C1 segment of cervical spinal cord (tissue), 14 donors: Measurements from ENCODE around the gene DNAH6.
"Not testable (repeated sequence)": the region's sequence is repeated elsewhere in the genome, so short reads cannot be mapped to it uniquely, and the experiment has no call there.

Experiments
- DNase-seq, 14 donors: peaks; one replicate each; lab custom pipeline; 2025; lab: John Stamatoyannopoulos, UW

DNAH6 gene, protein sequence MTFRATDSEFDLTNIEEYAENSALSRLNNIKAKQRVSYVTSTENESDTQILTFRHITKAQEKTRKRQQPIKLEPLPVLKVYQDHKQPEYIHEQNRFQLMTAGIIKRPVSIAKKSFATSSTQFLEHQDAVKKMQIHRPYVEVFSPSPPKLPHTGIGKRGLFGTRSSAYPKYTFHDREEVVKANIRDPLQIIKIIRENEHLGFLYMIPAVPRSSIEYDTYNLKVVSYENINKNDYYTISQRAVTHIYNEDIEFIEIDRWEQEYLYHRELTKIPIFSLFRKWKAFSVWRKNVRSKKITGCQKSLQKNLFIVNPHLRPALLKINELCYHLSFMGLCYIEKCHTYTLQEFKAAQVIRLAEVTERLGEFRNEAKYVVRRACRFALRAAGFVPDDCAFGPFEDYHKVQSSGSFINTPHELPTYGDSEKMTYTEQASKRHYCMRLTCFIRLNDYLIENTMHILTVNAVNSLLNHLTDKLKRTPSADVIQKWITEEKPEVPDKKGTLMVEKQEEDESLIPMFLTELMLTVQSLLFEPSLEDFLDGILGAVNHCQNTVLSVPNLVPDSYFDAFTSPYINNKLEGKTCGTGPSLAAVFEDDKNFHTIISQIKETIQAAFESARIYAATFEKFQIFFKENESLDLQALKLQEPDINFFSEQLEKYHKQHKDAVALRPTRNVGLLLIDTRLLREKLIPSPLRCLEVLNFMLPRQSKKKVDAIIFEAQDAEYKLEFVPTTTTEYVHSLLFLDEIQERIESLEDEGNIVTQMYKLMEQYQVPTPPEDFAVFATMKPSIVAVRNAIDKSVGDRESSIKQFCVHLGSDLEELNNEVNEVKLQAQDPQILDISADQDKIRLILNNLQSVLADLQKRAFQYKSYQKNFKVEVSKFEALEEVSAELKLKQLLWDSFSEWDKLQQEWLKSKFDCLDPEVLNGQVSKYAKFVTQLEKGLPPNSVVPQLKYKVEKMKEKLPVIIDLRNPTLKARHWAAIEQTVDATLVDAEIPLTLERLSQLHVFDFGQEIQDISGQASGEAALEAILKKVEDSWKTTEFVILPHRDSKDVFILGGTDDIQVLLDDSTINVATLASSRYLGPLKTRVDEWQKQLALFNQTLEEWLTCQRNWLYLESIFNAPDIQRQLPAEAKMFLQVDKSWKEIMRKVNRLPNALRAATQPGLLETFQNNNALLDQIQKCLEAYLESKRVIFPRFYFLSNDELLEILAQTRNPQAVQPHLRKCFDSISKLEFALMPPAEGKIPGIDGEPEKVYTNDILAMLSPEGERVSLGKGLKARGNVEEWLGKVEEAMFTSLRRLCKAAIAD (N-terminal part only)

DNA sequence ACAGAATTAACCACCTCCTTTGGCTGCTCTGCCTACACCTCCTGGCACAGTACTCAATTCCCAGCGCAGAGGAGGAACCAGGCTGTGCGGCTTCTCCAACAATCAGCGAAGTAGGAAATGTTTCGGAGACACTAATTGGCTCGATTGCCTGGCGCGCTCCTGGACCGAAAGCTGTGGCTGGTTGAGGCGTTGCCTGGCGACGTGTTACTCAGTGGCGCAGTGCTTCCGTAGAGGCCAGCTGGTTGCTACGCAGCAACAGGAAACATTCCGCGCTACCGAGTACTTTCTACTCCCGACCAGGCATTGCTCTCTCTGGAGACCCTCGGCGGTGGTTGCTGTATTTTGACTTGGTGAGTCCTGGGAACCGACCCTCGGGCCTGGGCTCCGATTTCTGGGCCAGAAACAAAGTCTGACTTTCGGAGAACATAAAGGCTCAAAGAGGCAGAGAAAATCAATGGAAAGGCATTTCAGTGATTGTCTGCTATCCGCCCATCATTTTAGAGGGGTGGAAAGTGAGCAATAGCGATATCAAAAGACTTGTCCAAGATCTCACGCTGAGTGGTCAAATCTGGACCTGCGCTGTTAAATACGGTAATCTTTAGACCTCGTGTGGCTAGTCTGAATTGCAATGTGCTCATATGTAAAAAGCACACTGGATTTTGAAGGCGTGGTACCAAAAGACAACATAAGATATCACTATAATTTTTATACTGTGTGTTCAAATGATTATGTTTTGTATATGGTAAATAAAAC lies at the start of gene DNAH6:
Gene DNAH6, plus strand, starts transcription at position 265 of the 753 bp plus-strand sequence. CDS start 1,329 bp downstream, outside the sequence.
- peak; percentile 24 to 93 (median 76) for DNase-seq

DNA sequence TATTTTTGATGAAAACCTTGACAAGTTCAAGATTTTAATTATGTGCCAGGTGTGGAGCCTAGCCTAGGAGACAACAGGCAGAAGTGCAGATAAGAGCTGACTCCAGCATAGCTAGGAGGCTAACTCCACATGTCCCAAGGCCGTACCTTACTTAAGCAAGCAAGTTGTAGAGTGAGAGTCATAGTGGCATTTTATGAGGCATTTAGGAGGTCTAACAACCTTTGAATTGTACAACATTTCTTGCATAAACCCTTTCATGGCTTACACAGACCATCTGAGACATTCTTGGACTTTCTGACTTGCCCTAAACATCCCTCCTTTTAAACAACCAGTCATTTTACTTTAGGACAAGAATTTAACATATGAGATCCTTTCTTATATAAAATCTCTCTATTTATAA lies 48.9 kb upstream of the DNAH6 start:
- no peak for DNase-seq

DNA sequence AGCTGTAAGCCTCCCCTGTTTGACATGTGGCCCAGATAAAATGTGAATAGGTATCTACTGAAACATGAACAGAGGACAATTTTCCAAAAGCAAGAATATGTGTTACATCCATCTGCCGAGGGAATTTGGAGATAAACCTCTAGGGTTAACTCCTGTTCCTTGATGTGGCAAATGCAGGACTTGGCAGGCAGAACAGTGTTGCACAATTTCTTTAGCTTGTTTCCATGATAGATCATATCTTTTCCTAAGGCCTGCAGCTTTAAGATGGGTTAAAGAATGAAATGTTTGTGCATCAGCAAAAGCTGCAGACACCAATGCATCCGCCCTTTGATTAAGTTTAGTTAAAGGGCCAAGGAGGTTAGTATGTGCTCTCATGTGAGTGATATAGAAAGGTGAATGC lies 43.9 kb upstream of the DNAH6 start:
- not testable (repeated sequence) for DNase-seq

DNA sequence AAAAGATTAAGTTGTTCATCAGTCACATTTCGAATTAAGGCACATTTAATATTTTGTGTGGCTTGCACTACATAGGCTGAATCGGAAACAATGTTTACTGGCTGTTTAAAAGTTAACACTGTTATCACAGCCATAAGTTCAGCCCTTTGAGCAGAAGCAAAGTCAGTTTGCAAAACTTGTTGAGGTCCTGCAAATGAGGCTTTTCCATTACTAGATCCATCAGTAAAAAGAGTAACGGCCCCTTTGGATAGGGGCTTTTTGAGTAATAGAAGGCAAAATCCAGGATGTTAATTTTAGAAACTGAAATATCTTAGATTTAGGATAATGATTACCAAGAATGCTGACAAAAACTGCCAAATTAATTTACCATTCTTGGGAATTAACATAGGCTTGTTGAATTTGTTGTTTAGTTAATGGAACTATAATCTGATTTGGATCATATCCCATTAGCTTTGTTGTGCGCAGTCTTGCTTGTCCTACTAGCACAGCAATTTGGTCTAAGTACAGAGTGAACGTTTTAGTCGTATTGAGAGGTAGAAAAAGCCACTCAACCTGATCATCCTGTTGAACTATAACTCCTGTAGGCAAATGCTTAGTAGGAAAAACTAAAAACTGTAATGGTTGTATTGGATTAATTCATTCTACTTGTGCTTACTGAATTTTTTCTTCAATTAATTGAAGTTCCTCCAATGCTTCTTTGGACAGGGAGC lies 43.3 kb upstream of the DNAH6 start:
- DNase-seq: no peak

DNA sequence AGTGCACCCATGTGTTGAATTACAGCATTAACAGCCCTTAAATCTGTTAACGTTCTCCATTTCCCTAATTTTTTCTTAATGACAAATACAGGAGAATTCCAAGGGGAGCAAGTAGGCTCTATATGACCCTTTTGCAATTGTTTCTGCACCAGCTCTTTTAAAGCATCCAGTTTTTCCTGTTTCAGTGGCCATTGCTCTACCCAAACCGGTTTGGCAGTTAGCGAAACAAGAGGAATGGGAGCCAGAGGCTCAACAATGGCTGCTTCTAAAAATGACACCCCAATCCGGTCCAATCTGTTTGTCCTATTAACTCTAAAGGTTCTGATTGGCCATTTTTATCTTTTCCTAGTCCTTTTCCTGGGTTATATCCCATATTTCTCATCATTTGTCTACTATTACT lies 42.1 kb upstream of the DNAH6 start:
- DNase-seq: no peak

DNA sequence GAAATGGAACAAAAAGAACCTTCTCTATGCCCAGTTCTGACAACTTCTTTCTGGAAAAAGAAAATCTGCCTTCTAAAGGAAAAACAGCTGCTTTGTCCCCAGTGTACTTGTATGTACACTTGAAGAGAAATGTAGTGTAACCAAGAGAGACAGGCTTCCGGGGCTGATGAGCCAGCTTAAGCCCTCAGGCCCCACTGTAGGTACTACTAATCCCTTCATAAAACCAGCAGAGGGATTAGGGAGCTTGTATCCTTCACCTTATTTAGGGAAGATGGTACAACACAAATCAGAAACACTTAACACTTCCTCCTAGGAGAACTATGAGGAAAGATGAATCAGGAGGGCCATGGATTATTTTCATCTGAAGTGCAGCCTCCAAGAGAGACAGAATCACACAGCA lies 38.4 kb upstream of the DNAH6 start:
- DNase-seq: no peak

DNA sequence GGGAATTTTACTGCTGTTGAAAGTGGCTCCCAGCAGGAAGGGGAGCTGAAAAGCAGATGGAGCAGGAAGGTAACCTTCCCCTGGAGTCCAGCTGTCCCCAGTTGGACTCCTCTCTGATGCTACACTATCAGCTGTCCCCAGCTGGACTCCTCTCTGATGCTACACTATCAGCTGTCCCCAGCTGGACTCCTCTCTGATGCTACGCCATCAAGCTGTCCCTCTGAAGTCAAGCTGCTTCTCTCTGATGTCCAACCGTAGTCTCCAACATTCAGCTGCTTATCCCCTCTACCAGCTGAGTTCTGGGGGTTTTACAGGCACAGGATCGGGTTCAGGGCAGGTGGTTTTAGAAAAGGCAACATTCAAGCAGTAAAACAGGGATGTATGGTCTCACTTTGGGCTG lies 37.4 kb upstream of the DNAH6 start:
- DNase-seq: no peak

DNA sequence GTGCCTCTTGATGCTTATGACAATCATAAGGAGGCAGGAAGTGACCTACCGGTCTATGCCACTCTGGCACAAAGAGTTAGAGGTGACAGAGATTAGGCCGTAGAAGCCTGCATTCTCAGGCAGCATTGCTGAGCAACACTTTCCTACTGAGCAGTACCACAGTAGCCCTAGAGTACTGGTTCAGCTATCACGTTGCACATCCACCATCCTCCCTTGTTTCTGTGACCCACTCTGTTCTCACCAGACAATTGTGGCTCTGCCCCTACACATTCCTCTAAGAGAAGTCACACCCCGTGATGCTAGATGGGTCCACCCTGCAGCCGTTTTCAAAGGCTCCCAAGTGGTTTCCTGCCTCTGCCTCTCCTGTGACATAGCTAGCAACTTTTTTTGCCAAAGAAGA lies 34.6 kb upstream of the DNAH6 start:
- DNase-seq: no peak

DNA sequence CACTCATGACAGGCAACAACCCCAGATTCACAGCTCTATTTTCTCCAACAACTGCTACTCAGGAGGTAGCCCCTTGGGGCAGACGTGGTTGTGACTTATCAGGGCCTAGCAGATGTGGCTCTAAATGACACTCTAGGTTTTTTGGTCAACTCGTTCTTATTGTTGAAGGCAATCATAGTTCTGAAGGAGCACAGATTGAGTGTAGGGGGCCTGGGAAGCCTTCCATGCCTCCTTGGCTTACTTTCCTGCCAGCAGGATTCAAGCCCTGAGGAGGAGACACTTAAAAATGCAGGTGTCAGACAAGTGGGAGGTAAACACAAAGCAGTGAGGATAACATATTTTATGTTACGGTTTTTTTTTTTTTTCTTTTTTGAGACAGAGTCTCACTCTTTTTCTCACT lies 33.7 kb upstream of the DNAH6 start:
- no peak for DNase-seq

DNA sequence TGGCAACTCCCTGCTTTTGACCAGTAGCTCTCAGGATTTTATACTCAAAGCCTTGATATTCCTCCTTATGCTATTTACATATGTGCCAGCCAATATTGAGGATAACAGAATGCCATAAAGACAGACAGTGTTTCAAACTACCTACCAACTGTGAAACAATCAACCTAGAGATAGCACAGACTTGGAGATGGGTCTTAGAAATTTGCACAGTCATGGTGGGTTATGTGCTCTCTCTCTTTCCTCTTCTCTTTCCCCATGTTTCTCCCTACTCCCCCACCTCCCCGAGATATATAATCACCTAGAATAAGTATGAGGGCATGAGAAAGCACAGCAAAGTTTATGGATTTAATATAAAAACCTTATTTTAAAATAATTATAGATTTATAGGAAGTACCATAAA lies 33.0 kb upstream of the DNAH6 start:
- no peak for DNase-seq

DNA sequence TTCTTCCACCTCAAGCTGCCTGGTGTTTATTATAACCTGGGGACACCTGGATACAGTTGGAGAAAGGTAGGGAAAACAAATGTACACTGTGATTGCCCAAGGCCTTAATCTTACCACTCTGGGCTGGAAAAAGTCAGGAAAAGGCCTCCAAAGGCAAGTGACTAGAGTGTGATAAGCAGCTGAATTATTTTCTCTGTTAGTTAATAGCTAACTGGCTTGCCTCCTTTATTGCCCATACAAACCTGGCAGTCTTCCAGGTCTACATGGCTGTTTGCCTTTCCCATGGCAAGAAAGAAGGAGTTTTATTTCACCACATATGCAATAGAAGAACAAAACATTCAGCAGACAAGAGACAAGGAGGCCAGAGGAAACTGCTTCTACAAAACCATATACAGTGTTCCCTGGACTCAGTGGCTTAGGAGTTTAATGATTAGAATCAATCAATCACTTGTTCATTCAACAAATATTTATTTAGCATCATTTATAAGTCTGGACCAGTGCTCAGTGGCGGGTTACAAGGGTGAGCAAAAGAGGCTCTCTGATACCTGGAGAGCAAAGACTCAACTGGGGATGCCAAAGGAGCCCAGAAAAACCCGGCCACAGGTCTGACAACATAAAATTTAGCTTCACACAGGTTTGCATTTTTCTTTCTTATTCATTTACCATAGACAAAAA lies 29.7 kb upstream of the DNAH6 start:
- no peak for DNase-seq

DNA sequence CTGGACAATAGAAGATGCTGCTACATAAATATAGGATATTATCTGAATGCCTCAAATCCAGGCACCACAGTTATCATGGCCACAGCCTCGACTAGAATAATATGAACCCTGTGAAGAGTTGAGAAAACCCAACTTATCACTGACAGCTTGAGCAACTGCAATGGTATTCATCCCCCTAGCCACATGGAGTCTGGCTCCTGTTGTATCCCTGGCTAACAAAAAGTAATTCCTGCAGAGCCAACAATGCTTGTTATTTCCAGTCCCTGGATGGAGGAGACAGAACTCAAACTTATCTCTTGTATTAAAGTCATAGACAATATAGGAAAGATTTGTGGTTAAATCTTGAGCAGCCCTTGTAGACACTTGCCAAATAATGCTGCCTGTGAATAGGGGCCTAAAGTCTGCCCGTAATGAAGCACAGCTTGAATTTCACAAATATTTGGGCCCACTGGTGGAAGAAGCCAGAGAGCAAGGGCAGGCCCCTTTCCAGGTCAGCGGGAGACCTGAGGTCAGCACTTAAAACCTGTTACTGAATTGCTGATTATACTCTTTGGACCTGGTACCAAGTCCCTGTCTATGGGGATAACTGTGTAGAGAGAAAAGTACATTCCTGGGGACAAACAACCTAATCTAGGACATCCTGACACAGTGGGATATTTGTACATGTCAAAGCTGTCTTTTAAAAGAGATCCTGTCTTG lies 28.9 kb upstream of the DNAH6 start:
- no peak for DNase-seq

DNA sequence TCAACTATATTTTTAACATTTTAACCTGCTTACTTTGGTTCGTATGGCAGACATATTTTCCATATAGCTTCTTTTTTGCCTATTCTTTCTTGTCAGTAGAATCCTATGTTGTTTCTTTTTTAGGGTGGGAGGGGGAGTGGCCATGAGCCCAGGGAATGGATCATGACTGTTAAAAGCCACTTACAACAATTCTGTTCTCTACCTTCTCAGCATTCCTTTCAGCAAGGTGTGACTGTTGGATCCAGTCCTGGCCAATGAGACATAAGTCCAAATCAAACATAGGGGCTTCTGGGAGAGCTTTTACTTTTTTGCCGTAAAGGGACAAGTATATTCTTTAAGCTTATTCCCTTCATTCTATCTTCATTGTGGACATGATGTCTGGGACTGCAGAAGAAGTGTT lies 25.0 kb upstream of the DNAH6 start:
- no peak for DNase-seq

DNA sequence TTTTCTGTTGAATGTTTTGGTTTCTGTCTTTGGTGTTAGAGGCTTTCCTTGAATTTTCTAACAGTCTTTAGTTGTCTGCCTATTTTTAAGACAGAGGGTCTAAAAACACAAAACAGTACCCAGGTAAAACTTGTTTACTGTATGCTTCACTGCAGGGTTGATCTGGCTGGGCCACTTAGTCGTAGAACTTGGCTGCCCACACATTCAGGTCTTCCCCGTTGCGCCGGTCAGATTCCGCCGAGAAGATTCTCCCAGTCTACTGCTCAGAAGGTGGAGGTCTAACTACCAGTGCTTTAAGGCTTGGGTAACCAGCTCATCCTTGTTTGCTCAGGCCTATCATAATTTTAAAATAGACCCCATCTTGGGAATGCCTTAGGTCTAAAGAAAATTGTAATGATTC lies 24.6 kb upstream of the DNAH6 start:
- no peak for DNase-seq

DNA sequence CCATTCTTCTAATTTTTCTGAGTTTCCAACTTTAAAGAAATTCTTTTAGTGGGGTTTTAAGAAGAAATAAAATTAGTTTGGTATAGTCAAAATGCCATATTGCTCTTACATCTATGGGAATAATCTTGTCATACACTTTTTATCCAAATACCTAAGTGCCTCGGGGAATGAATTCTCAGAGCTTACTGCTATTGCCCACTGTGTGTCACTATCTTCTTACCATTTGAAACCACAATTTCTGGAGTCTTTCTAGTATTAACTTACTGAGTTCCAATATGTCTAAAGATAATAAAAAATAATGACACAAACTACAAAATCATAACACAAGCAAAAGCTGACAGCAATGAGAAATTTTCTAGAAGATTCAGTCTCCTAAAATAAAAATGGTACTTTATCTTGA lies 23.7 kb upstream of the DNAH6 start:
- no peak for DNase-seq

DNA sequence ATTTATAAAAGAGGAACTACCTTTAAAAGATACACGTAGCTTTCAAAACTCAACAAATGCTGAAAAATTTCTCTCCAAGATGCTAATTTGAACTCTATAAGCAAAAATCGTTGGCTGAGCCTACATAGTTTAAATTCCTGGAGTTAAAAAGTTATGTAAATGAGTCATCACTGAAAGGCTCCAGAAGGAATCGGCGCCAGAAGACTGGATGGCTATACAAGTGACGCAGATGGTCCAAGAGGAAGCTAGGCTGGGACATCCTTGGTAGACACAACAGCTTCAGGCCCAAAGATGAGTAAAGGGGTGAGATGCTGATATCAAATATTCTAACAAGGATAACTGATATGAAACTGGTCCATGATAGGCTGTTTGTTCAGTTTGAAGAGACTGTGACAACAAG lies 22.8 kb upstream of the DNAH6 start:
- DNase-seq: no peak

DNA sequence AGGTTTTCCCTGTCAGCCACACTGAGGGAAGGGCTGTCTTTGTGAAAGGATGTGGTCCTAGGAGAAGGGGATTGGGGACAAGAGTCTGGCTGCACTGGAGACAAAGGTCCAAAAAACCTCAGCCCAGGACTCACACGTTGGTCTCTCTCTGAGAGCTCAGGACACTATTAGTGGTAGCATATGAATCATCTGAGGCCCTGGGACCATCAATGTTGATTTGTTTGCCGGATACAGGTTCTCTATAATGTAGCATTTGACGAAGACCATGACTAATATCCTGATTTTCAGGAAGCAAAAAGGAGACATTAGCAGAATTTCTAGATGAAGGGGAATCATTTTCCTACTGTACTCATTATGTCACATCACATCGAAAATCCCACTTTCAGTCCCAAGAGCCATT lies 22.2 kb upstream of the DNAH6 start:
- DNase-seq: no peak

DNA sequence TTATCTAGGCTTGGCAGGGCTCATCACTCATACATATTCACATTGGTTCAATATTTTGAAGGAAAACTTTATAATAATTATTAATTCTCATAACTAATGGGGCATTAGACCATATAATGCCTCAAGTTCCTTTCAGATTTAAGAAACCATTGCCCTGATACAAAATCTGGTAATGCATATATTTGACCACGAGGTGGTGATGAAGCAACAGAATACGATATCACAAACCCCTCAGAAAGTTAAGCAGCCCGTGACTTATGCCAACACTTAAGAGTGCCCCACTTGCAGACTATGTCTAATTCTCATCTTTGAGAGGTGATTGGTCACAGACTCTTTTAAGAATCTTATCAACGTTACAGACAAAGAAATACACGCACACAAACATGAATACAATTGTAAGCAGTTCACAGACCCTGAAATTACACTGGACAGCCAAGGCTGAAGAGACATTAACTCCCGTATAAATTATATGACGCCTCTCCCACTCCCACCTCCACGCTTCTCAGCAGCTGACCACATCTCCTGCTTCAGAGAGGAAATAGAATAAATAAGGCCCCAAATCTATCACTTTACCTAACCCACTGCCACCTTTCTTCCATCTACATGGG lies 20.7 kb upstream of the DNAH6 start:
- peak in 2 of 14 donors; percentile 1 to 34 for DNase-seq

DNA sequence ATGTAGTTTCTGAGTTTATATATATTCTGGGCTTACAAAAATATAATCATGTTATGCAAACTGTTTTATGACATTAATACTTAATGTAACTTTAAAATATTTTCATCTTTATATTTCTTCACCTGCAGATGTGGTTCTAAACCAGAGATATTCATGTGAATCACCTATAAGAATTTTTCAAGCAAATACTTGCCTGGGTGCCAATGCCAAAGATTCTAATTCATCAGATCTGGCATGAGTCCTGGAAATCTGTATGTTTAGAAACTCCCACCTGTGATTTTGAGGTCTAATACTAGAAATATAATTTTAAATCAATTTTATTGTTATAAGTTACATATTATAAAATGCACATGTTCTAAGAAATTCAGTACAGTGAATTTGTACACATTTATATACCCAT lies 19.9 kb upstream of the DNAH6 start:
- DNase-seq: no peak
